Astrocyte (in vitro differentiated cells and primary cell): ENCODE data around the gene WIPF2.

Experiments
- CTCF ChIP-seq: IDR thresholded peaks from 2 replicates; pipeline ENCODE4 v1.5.1; 2011; ENCODE audit warnings: low read depth, mild to moderate bottlenecking, inconsistent platforms, low read length, moderate library complexity; ENCODE audit not compliant: insufficient read depth
- EZH2 ChIP-seq: IDR thresholded peaks from 2 replicates; pipeline ENCODE4 v1.6.1; 2012; ENCODE audit warnings: mild to moderate bottlenecking, low read length, inconsistent platforms; ENCODE audit not compliant: insufficient read depth

- no peak for TF ChIP-seq EZH2
- no peak for TF ChIP-seq CTCF
Observed at GRCh38 chr17:40260528-40260927, 41.4 kb downstream of the WIPF2 start.
